Body of pancreas (tissue), 4 donors: ENCODE measurements around the gene WDPCP. TPM values are rescaled to one million over a fixed set of nuclear protein-coding genes. Genes with fewer than 3 reads are reported as not detected.

ENCODE experiments used
- ATAC-seq: fragments of 150-250 bp; one replicate; pipeline ENCODE4 v1.9.1; 2016
- DNase-seq, 4 donors: peaks; one replicate each; pipeline ENCODE4 v3.0.0-alpha.2; 2019
- H3K27ac ChIP-seq, 4 donors: fragments of 200-600 bp; sonication (generic); 1 replicate in 3 of 4; 2 replicates in 1 of 4; pipeline versions ENCODE4 v1.5.1 to v1.6.1; 2016 to 2019; ENCODE audit warnings: mild to moderate bottlenecking in 1 of 4, mixed read lengths in 1 of 4, moderate library complexity in 1 of 4
- H3K27me3 ChIP-seq, 2 donors: fragments of 200-600 bp; sonication (generic); one replicate each; pipeline ENCODE4 v1.6.0; 2016; ENCODE audit warnings: mild to moderate bottlenecking in 1 of 2
- H3K36me3 ChIP-seq, 2 donors: fragments of 200-600 bp; sonication (generic); replicated peaks in 1 of 2; 2 replicates each; pipeline ENCODE4 v1.5.1; 2016; ENCODE audit warnings: low read depth in 2 of 2; ENCODE audit not compliant: insufficient read depth in 1 of 2
- H3K4me1 ChIP-seq: fragments of 200-600 bp; sonication (generic); one replicate; pipeline ENCODE4 v1.6.0; 2016
- H3K4me3 ChIP-seq, 2 donors: fragments of 200-600 bp; sonication (generic); 1 replicate in 1 of 2; 2 replicates in 1 of 2; pipeline ENCODE4 v1.5.1; 2016 to 2019
- H3K9me3 ChIP-seq, 3 donors: fragments of 200-600 bp; sonication (generic); 1 replicate in 2 of 3; 2 replicates in 1 of 3; pipeline ENCODE4 v1.5.1; 2016
- CTCF ChIP-seq, 7 experiments: fragments of 450-650 bp in 4 of 7; fragments of 200-600 bp in 3 of 7; sonication (generic) in 3 of 7; IDR thresholded peaks; one replicate each; pipeline ENCODE4 v1.5.1; 2016 to 2019; ENCODE audit warnings: antibody characterized with exemption in 7 of 7
- POLR2A ChIP-seq, 3 donors: fragments of 450-650 bp; IDR thresholded peaks; one replicate each; pipeline ENCODE4 v1.6.1; 2016; ENCODE audit warnings: antibody characterized with exemption in 3 of 3, mild to moderate bottlenecking in 2 of 3
- WGBS, 2 donors: methylation state at CpG; one replicate each; pipeline ENCODE4 v1.1.5; 2017; 5-methylcytosine and 5-hydroxymethylcytosine counted together
- intact Hi-C: fragments of 100-400 bp; cut with DNase I; formaldehyde crosslinking; loops from one replicate; pipeline ENCODE4 v1.15.1; 2023
- total RNA-seq, 2 donors: library from RNA; depleted of rRNA; stranded (reverse); fragments of >200 nt; gene quantifications; one replicate each; pipeline ENCODE4 v1.1.0, GENCODE V29; 2016

The WDPCP gene
- total RNA-seq, 2 donors from 2014 or later, result 6.9 to 8.3 TPM

GRCh38 chr2:63345285-63345633 is 243.0 kb downstream of the WDPCP start:
- no peak for DNase-seq
- 84 to 100% methylated on average over 1 of the region's 1 CpG for WGBS, 2 donors

GRCh38 chr2:63344575-63345284 is 243.5 kb downstream of the WDPCP start:
- no peaks in the 10 kb centered on the region for H3K4me1 ChIP-seq
- H3K27ac ChIP-seq, result no peak overlapping the region
- no peaks in the 10 kb centered on the region for H3K36me3 ChIP-seq
- WGBS, 2 donors, result 93 to 97% methylated on average over 2 of the region's 2 CpGs
- H3K9me3 ChIP-seq, result peaks cover 0 to 16% (median 0%) of the 10 kb centered on the region in 3 donors
- TF ChIP-seq POLR2A (IDR thresholded peaks at IDR 0.05) (no peak), CTCF (IDR thresholded peaks at IDR 0.05) (no peak)
- DNase-seq, result no peak
- ATAC-seq, result no peak
- no peaks in the 10 kb centered on the region for H3K27me3 ChIP-seq
- H3K4me3 ChIP-seq, result no peak overlapping the region
- intact Hi-C loops, result no loop called here

More at GRCh38 chr2:63345285-63345633, 243.0 kb downstream of the WDPCP start:
- Histone ChIP-seq H3K9me3 (peaks cover 0 to 16% (median 0%) of the 10 kb centered on the region in 3 donors), H3K36me3 (no peaks in the 10 kb centered on the region), H3K4me3 (no peak overlapping the region), H3K27ac (no peak overlapping the region), H3K4me1 (no peaks in the 10 kb centered on the region), H3K27me3 (no peaks in the 10 kb centered on the region)
- ATAC-seq, result no peak
- intact Hi-C loops, result no loop called here
- no peak for TF ChIP-seq CTCF (IDR thresholded peaks at IDR 0.05)
- no peak for TF ChIP-seq POLR2A (IDR thresholded peaks at IDR 0.05)

DNA sequence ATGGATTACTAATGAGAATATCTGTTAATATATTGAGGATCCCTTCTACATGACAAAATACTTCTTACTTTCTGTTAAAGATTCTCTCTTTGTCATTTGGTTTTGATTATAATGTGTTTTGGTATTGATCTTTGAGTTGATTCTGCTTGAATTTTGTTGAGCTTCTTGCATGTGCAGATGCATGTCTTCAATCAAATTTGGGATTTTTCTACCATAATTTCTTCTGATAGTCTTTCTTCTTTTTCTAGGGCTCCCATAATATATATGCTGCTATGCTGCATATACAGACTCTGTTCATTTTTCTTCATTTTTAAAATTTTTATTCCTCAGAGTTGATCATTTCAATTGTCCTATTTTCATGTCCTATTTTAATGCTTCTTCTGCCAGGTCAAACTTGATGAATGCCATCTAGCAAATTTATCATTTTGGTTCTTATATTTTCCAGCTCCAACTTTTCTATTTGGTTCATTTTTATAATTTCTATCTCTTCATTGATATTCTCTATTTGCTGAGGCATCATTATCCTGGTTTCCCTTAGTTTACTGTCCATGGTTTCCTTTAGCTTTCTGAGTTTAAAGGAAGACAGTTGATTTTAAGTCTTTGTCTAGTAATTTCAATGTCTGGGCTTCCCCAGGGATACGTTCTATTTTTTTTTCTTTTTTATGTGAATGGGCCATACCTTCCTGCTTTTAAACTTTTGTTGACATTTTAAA is 244.7 kb downstream of the WDPCP start:
- H3K36me3 ChIP-seq, result no peaks in the 10 kb centered on the region
- H3K27ac ChIP-seq, result no peak overlapping the region
- DNase-seq (no peak), ATAC-seq (no peak)
- no peak overlapping the region for H3K4me3 ChIP-seq
- 94 to 96% methylated on average over 1 of the region's 1 CpG for WGBS, 2 donors
- no peak for TF ChIP-seq CTCF (IDR thresholded peaks at IDR 0.05)
- no peak for TF ChIP-seq POLR2A (IDR thresholded peaks at IDR 0.05)
- H3K9me3 ChIP-seq, result peaks cover 0 to 16% (median 0%) of the 10 kb centered on the region in 3 donors
- intact Hi-C loops, result no loop called here
- no peaks in the 10 kb centered on the region for H3K4me1 ChIP-seq
- no peaks in the 10 kb centered on the region for H3K27me3 ChIP-seq

GRCh38 chr2:63340443-63340842 is 247.8 kb downstream of the WDPCP start:
- Histone ChIP-seq H3K27me3 (no peaks in the 10 kb centered on the region), H3K4me3 (no peak overlapping the region), H3K36me3 (no peaks in the 10 kb centered on the region), H3K9me3 (peaks cover 0 to 16% (median 0%) of the 10 kb centered on the region in 3 donors), H3K27ac (no peak overlapping the region), H3K4me1 (no peaks in the 10 kb centered on the region)
- no peak for DNase-seq
- TF ChIP-seq POLR2A (IDR thresholded peaks at IDR 0.05), result no peak
- no peak for TF ChIP-seq CTCF (IDR thresholded peaks at IDR 0.05)
- intact Hi-C loops, result no loop called here
- 72 to 73% methylated on average over 1 of the region's 1 CpG for WGBS, 2 donors
- ATAC-seq, result no peak
